A549 treated with AZD2906 at 1 μM for 4 hours (cell line): ENCODE measurements around the gene MCAT. TPM values are rescaled to one million over a fixed set of nuclear protein-coding genes. Genes with fewer than 3 reads are reported as not detected.

ENCODE experiments used
- total RNA-seq: library from RNA; stranded (reverse); fragments of 200-300 nt; extraction: Qiagen RNA extraction; gene quantifications from 5 replicates; pipeline ENCODE4 v1.2.3, GENCODE V29; 2022

Gene MCAT, protein sequence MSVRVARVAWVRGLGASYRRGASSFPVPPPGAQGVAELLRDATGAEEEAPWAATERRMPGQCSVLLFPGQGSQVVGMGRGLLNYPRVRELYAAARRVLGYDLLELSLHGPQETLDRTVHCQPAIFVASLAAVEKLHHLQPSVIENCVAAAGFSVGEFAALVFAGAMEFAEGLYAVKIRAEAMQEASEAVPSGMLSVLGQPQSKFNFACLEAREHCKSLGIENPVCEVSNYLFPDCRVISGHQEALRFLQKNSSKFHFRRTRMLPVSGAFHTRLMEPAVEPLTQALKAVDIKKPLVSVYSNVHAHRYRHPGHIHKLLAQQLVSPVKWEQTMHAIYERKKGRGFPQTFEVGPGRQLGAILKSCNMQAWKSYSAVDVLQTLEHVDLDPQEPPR
- 16.2 to 28.3 TPM (median 24.8 TPM) in 5 replicates for total RNA-seq

GRCh38 chr22:43142880-43143562 lies at the start of gene MCAT:
MCAT (minus strand) TSS chr22:43143398; CDS start chr22:43143348, 50 bp downstream.

DNA sequence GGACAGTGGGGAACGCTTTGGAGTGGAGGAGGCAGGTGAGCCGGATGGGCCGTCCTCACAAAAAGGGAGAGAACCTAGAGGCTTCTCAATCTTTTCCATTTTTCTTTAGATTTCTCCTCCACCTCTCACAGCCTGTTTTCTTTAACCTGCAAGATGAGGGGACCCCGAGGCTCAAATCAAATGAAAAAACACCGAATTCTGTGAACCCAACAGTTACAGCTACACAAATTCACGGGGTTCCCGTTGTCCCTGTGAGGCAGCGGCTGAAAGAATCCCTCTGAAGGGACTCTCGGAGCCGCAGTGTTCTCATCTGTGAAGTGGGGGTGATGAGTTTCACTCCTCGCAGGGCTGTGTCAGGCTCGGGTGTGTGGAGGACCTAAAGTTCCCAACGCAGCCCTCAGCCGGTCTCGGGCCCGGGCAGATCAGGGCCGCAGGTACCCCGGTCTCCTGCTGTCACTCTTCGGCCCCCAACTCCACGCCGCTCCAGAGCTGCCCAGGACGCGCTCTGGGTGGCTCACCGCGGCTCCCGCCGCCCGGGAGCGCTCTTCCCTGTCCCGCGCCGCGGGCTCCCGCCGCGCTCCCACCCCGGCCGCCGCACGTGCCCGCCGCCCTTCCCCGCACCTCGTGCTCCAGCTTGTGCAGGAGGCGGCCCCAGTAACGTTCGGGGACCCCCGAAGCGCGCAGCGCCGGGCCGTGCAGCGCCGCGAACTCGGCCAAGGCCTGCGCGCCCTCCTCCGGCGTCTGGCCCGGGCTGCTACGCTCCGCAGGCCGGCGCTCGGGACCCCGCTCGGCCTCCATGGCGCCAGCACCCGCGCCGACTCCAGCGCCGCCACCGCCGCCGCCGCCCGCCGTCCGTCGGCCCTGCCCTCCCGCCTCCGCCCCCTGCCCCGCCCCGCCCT lies 43.3 kb upstream of the MCAT start, which contains the start of gene TTLL12:
Gene TTLL12 (minus strand): TSS at position 863 of the 899 bp plus-strand sequence. CDS start 65 bp downstream, at position 798.

GRCh38 chr22:43151251-43152002 lies 8.2 kb upstream of the MCAT start, which contains the start of gene TSPO:
TSPO (plus strand) TSS chr22:43151559; CDS start chr22:43159239, 7,680 bp downstream.

DNA sequence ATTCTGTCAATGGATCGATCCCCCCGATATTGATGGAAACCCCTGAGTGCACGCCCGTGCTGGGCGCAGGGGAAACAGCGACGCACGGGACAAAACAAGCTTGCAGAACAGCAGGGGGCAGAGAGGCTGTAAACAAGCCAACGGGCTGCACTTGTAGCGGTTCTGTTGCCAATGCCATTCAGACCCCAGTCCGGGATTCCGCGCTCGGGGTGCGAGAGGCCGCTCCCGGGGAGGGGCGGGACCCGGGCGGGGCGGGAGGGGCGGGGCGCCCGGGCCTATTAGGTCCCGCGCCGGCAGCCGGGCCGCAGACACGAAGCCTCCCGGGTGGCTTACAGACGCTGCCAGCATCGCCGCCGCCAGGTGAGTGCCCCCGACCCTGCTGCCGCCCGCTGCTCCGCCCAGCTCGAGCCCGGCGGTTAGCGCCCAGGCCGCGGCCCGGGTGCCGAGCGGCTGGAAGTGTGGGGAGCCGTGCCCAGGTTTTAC lies 32.7 kb downstream of the MCAT start, which contains the start of gene BIK:
Gene BIK (plus strand): TSS at position 307 of the 483 bp plus-strand sequence. CDS start 13,273 bp downstream, outside the sequence.

DNA sequence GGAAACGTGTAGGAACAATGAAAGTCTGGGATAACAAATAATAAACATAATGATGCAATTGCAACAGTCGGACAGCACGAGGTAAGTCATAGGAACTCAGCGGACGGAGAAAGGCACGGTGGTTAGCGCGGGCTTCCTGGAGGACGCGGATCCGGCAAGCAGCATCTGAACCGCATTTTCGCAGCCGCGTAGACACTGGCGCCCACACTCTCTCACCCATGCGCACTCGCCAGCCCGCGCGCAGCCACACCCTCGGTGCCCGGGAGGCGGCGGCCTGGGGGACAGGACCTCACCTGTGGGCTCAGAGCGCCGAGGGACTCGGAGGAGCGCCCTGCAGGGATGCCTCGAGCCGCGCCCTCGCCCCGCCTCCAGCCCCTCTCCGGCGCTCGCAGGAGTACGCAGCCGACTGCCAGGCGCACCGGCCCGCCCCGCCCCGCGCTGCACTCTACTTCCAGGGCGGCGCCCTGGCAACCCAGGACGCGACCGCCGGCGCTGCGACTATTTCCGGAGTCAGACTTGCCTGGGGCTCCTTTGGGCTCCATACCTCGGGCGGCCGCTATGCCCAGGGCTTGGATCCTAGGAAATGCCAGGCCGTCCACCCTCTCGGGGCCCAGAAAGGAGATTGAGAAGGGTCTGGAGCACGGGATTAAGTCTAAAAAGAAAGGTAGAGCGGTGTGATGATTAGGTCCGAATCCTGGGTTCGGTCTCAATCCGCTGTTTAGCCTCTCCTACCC lies 54.0 kb downstream of the MCAT start, which contains the start of gene TTLL1:
Gene TTLL1 (minus strand): TSS at position 408 of the 734 bp plus-strand sequence. CDS start 13,805 bp downstream, outside the sequence.

Other genes with a start within 250 kb of the MCAT start
- 166 to 205 TPM (median 196 TPM) in 5 replicates for gene PACSIN2, start 128.2 kb downstream of the MCAT start, total RNA-seq
- 2.0 to 3.3 TPM (median 2.5 TPM) in 5 replicates for gene TTLL1, start 54.0 kb downstream of the MCAT start, total RNA-seq
- gene BIK, start 32.6 kb downstream of the MCAT start, total RNA-seq = 1.7 to 2.5 TPM (median 2.0 TPM) in 5 replicates
- gene TSPO, start 8.2 kb upstream of the MCAT start, total RNA-seq = 142 to 259 TPM (median 233 TPM) in 5 replicates
- 21.8 to 27.3 TPM (median 25.6 TPM) in 5 replicates for gene TTLL12, start 43.7 kb upstream of the MCAT start, total RNA-seq
- 0.06 to 0.24 TPM (median 0.15 TPM) in 5 replicates for gene SCUBE1, start 200.0 kb upstream of the MCAT start, total RNA-seq